IPS-18c (cell line): Measurements from ENCODE around the gene TSPAN18.

Experiments
- H3K4me3 ChIP-seq: 2 replicates; pipeline ENCODE4 v1.7.0; 2013; ENCODE audit warnings: low read depth, mild to moderate bottlenecking, low read length, moderate library complexity; ENCODE audit not compliant: insufficient read depth
- H3K9me3 ChIP-seq: one replicate; pipeline ENCODE4 v1.6.1; 2013; ENCODE audit warnings: mild to moderate bottlenecking, low read length, moderate library complexity; ENCODE audit not compliant: control insufficient read depth, insufficient read depth

TSPAN18 gene

DNA sequence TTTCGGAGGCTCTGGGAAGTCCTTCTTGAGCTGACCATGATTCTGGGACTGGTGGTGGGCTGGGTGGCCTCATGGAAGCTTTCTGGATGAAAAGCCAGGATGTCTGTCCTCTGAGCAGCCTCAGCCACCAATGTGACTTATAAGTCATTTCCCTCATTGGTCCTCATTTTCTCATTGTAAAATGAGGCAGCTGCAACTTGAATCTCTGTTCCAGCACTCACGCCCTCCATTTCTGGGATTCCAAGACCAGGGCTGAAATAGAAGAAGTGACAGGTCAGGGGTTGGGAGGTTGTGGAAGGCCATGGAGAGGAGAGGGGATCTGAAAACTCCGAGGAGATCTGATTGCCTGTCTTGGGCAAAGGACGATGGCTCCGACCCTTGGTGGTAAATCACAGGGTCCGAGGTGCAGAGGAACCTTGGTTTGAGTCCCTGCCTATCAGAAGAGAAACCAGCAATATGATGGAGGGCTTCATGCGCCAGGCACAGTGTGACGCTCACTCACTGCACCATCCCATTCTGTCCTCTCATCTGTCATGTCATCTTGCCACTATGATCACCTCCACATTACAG lies 38.3 kb downstream of the TSPAN18 start:
- Histone ChIP-seq H3K9me3 (no peaks in the 10 kb centered on the region), H3K4me3 (no peak overlapping the region)

DNA sequence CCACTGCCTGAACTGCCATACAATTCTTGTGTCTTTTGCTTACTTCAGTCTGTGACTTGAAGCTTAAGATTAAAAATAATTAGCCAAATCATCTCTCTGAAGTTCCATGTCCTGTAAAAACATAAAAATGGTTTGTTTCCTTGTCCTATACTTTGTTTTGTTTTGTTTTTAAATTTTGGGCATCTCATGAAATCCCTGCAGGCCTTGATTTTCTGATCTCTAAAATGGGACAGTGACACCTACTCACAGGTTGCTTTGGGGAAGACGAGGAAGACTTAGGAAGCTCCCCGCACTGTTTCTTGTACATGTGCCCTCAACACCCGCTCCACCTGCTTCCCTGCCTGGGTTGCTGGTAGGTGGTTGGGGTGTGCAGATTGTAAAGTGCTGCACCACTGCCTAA lies 38.9 kb downstream of the TSPAN18 start:
- Histone ChIP-seq H3K4me3 (no peak overlapping the region), H3K9me3 (no peaks in the 10 kb centered on the region)

DNA sequence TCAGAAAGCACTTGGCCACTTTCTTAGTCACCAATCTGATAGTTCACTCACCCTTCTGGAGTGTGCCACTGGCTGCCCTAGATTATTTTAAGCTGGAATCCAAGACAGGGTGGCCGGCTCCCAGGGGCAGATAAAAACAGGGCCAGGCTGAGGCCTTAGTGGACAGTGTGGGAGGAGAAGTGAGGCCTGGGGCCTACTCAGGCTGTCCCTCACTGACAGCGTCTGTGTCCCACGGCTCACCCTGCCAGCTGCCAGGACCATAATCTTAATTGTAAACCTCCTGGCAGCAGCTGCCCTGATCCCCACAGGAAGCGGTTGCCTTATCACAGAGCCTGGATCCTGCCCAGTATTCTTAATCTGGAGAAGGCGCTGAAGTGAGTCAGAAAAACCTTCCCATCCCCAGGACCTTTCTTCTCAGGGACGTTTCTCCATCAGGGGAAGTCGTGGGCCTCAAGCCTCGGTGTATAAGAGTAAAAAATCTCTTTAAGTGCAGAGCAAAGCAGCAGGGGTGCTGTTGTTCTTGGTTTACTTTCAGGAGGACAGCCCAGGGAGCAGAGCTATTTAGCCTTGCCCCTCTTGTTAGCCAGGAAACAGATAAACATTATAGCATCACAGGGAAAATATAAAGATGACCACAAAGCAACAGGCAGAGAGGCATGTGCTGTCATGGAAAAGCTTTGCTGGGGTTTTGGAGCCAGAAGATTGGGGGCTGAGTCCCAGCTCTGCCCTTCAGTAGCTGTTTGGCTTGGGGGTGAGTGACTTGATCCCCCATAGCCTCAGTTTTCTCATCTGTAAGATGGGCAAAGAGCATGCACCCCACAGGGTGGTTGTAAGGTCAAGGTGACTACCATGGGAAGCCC lies 39.6 kb downstream of the TSPAN18 start:
- Histone ChIP-seq H3K4me3 (no peak overlapping the region), H3K9me3 (no peaks in the 10 kb centered on the region)

DNA sequence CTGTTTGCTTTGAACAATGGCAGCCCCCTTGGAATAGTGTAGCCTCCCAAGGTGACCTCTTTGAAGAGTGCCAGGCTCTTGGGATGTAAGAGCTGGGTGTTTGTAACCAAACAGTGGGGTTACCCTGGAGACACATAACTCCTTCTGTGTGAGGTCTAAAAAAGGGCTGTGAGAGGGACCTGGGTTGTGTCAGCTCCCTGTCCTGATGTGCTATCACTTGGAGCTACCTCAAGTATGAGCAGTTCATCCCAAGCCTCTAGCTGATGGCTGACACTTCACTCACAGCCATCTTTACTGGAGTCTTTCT lies 40.2 kb downstream of the TSPAN18 start:
- H3K4me3 ChIP-seq: no peak overlapping the region
- H3K9me3 ChIP-seq: no peaks in the 10 kb centered on the region

DNA sequence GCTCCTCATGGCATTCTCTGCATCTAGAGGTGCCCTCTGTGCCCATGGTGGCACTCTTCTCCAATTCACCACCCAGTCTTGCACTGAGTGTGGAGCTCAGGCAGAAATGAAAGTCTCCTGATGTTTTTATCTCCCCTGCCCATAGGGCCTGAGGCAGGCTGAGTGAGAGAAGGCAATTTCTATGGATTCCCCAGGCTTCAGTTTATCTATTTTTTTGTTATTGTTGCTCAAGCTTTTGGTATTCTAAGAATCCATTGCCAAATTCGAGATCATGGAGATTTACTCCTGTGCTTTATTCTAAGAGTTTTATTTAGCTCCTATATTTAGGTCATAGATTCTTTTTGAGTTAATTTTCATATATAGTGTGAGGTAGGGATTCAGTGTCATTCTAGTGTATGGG lies 40.7 kb downstream of the TSPAN18 start:
- H3K9me3 ChIP-seq: no peaks in the 10 kb centered on the region
- no peak overlapping the region for H3K4me3 ChIP-seq

DNA sequence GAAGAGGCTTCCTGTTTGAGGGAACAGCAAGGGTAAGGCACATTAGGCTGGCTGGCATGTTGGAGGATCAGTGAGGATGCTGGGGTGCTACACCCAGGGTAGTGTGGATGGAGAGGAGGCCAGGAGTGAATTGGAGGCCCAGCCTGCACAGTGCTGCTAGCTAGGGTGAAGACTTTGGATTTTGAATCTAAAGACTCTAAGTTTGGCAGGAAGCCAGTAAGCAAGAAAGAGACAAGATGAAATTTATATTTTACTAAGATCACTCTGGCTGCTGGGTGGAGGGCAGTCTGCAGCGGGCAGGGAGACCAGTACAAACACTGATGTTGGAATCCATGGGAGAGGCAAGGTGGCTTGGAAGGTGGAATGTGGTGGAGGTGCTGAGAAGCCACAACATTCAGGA lies 43.6 kb downstream of the TSPAN18 start:
- Histone ChIP-seq H3K4me3 (no peak overlapping the region), H3K9me3 (no peaks in the 10 kb centered on the region)

DNA sequence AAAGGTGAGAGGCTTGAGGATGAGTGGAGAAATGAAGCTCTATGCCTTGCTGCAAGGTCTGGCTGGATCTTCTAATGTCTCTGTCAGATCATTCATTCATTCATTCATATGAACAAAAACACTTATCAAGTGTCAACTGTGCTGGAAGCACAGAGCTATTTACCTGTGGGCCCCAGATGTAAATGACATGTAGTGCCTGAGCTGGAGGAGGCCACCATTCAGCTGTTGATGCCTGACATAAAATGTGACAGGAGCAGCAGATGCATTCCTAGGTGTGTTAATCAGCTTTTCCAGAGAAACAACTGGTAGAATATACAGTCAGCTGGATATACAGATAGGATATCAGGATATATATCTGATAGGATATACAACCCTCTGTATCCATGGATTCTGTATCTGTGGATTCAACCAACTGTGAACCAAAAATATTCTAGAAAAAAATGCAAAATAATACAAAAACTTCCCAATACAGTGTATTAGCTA lies 44.5 kb downstream of the TSPAN18 start:
- H3K9me3 ChIP-seq: no peaks in the 10 kb centered on the region
- no peak overlapping the region for H3K4me3 ChIP-seq

DNA sequence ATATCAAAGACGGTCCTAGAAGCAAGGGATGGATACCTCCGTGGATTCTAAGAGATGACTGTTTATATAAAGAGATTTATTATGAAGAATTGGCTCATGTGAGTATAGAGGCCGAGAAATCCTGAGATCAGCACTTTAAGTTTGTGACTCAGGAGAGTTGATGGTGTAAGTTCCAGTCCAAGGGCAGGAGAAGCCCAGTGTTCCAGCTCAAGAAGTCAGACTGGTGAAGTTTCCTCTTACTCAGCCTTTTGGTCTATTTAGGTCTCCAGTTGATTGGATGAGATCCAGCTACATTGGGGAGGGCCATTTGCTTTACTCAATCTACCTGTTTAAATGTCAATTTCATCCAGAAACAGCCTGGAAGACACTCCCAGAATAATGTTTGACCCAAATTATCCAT lies 45.1 kb downstream of the TSPAN18 start:
- H3K9me3 ChIP-seq: no peaks in the 10 kb centered on the region

DNA sequence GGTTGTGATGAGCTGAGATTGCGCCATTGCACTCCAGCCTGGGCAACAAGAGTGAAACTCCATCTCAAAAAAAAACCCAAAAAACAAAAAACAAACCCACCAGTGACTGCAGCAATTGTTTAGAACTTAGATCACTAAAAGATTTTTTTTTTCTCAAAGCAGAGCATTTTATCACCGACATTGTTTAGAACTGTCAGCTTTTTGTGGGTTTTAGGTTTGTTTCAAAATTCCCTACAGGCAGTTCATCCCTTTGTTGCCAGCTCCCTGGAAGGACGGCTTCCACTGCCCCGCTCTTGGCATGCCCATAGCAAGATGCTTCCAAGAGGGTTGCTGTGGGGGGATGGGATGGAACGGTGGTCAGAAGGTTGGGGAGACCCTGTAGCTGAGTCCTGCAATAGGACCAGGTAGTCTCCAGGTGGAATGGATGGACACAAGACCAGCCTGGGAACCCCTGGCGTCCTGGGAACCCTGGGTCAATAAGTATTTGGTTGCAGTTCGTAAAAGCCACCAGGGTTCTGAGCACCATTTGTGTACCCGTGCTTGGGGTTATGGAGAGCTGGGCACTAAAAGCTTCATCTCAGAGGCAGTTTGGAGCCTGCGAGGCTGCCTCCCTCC lies 46.7 kb downstream of the TSPAN18 start:
- Histone ChIP-seq H3K9me3 (no peaks in the 10 kb centered on the region), H3K4me3 (no peak overlapping the region)

More for the DNA sequence above, 45.1 kb downstream of the TSPAN18 start:
- H3K4me3 ChIP-seq: no peak overlapping the region

DNA sequence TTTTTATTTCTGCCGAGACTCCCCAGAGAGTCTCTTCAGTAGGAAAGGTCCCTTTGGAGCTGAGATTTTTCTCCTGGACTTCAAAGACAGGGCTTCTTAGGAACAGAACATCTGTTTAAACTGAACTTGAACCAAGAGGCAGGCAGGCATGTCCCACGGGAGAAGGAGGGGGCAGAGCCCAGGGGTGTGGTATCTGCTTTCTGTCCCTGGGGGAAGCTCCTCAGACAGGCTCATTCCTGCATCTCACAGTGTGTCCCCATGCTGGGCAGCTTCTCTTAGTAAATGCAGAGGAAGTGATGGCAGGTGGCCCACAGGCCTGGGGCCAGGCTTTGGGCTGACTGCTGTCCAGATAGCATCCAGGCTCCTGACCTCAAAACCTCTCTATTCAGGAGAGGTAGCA lies 47.3 kb downstream of the TSPAN18 start:
- H3K4me3 ChIP-seq: no peak overlapping the region
- no peaks in the 10 kb centered on the region for H3K9me3 ChIP-seq

DNA sequence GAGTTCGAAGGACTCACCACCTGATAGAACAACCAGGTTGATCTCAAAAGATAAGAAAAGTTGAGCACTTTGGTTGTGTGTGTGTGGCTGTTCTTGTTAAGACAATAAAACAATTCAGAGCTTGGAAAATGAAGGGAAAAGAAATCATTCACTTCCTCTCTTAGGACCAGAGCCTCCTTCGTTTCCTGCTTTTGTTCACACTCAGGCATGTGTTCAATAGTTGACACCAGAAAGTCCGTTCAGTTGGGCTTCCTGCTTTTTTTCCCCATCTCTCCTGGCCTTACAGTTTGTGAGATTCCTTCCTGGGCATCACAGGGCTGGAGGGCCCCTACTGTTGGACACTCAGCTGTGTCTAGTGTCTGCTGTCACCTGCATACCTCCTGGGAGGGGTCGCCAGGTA lies 48.0 kb downstream of the TSPAN18 start:
- H3K4me3 ChIP-seq: no peak overlapping the region

DNA sequence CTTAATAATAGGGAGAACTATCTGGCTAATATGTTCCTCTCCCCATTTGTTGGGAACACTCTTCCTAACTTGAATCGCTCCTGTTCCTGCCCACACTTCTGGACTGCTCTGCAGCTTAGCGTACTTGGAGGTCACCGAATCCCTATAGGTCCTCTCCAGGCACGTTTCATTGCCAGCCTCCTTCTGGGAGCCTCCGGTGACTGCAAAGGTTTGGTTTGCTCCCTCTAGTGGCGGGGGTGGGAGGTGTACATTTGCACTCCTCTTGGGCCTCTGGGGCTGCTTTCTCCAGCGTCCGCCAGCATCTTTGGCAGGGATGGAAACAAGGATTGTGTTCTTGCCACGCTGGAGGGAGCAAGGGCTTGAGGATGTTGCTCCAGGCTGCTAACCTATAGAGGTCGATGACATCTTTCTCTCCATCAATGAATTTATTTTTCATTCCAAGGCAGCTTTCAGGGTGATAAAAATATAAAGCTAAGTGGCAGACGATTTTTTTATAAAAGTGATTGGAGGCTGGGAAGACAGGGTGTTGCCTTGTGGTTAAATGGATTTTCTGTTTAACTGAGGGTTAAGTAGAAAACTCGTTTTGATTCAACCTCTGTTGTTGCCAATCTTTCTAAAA lies 48.7 kb downstream of the TSPAN18 start:
- Histone ChIP-seq H3K4me3 (no peak overlapping the region), H3K9me3 (no peaks in the 10 kb centered on the region)

More for the DNA sequence above, 48.0 kb downstream of the TSPAN18 start:
- no peaks in the 10 kb centered on the region for H3K9me3 ChIP-seq

DNA sequence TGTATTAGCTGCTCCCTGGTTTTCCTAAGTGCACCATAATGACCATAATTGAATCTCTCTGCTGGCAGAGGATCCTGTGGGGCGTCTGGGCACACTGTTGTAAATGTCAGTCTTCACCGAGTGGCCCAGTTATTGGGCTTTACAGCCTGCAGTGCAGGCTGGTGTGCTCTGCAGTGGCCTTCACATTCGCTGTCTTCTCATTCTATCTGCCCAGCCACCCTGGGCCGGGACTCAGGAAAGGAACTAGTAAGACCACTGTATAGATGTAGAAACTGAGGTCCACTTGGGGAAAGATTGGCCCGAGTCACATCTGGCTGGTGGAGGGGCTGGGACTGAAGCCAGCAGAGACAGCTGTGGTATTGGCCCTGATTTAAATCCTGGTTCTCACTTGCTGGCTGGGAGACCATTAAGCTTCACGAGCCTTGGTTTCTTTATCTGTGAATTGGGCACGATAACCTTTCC lies 49.3 kb downstream of the TSPAN18 start:
- no peak overlapping the region for H3K4me3 ChIP-seq
- no peaks in the 10 kb centered on the region for H3K9me3 ChIP-seq

DNA sequence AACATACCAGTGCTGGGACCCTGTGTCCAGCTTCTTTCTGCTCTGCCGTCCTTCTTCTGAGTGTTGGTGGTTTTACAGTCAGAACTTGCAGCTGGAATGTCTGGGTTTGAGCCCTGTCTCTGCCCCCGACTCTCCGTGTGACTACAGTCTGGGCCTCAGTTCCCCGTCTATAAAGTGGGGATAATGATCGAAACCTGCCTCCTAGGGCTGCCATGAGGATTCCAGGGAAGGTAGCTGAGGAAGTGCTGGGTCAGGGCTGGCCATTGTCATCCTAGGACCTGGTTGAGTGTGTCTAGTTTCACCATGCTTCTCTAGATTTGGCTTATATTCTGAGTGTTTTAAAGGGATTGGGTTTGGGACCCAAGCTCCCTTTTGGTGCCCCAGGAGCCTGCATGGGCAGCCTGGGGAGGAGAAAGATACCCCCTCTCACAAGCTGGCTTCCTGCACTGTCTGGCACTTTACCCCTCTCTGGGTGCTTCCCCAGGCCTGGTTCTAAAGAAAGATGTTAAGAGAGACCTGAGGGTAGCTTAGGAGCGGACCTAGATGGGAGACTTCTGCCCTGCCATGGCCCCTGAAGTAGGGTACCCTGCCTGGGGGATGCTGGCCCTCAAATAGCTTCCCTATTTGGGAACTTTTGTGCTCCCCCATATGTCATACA lies 49.9 kb downstream of the TSPAN18 start:
- no peaks in the 10 kb centered on the region for H3K9me3 ChIP-seq
- no peak overlapping the region for H3K4me3 ChIP-seq

DNA sequence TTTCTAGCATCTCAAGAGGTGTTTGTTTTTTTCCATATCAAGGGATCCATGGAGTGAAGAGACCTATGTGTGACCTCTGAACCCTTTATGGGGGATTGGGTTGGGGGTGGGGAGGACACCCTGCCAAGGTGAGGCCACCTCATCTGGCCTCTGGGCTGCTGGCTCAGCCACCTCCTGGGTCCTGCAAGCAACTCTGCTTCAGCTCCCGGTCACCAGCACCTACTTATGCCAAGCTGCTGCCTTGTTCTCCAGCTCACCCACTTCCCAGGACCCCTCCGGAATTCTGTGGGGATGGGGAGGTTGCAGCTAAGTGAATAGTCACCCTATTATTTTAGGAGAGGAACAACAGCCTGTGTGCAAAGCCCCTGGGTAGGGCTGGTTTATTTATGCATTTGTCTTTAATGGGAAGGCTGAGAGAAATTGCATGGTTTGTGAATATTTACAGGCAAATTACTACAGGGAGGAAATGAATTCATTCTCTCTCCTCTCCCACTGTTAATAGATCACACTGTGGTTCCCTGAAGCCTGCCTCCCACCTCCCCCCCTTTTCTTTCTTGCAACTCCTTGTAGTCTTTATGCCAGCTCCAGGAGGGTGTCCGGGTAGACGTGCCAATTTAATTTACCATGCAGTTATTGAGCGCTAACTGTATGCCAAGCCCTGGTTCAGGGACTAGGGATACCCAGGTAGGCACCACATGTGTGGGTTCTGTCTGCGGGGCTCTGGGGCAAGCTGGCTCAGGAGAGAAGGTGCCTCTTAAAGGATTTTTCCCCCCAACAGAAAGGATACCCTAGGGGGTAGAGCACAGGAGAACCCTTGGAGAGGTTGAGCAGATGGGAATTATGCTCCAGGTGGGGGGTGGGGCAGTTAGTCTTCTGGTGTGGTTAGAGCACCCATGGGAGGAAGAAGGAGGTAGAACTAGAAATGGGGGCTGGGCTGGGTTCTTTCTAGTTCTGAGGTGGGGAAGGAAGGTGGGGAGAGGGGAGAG lies 50.7 kb downstream of the TSPAN18 start:
- H3K9me3 ChIP-seq: no peaks in the 10 kb centered on the region
- H3K4me3 ChIP-seq: no peak overlapping the region
